Left ventricle myocardium superior (tissue), 1 donor: ENCODE results near the gene EPHB1. TPM values are rescaled to one million over a fixed set of nuclear protein-coding genes. Genes with fewer than 3 reads are reported as not detected.

Experiments used
- ATAC-seq: fragments of 200-7000 bp; cut with Tn5 transposase; one replicate; pipeline ENCODE4 v1.9.1; 2020; ENCODE audit warnings: mild to moderate bottlenecking, moderate library complexity
- DNase-seq: peaks from one replicate; pipeline ENCODE4 v3.0.0-alpha.2; 2020
- intact Hi-C: fragments of 100-400 bp; cut with micrococcal nuclease; formaldehyde crosslinking; loops from one replicate; pipeline ENCODE4 v1.11.0; 2022
- total RNA-seq: library from RNA; stranded (reverse); fragmentation: NEBNext Ultra II Directional; extraction: Animal tissue kit (Norgen Biotek cat#: 25700); gene quantifications from one replicate; pipeline ENCODE4 v1.2.1, GENCODE V29; 2021
- donor health status: DM: no; HTN: yes; CAD: no; lungs with severe emphysema.

The EPHB1 gene
- total RNA-seq, 1 donor from 2014 or later, result 1.8 TPM

- DNase-seq (no peak), ATAC-seq (no peak)
- intact Hi-C loops, result no loop called here
Measured at GRCh38 chr3:135149707-135150681, 354.9 kb downstream of the EPHB1 start.

- intact Hi-C loops, result no loop called here
- ATAC-seq (no peak), DNase-seq (no peak)
Measured at GRCh38 chr3:135154186-135154585, 359.1 kb downstream of the EPHB1 start.

- DNase-seq (no peak), ATAC-seq (no peak)
- intact Hi-C loops, result no loop called here
Measured at GRCh38 chr3:135155228-135155627, 360.2 kb downstream of the EPHB1 start.

GRCh38 chr3:135155791-135156190 is 360.7 kb downstream of the EPHB1 start:
- ATAC-seq (no peak), DNase-seq (no peak)
- intact Hi-C loops, result no loop called here

- intact Hi-C loops, result no loop called here
- DNase-seq, result no peak
- ATAC-seq, result no peak
Measured at GRCh38 chr3:135157045-135157740, 362.1 kb downstream of the EPHB1 start.

GRCh38 chr3:135158520-135158919 is 363.5 kb downstream of the EPHB1 start:
- intact Hi-C loops, result no loop called here
- no peak for DNase-seq
- no peak for ATAC-seq

GRCh38 chr3:135159681-135160247 is 364.7 kb downstream of the EPHB1 start:
- intact Hi-C loops, result no loop called here
- DNase-seq (no peak), ATAC-seq (no peak)

- no peak for ATAC-seq
- no peak for DNase-seq
- intact Hi-C loops, result no loop called here
Measured at GRCh38 chr3:135161425-135161824, 366.4 kb downstream of the EPHB1 start.

GRCh38 chr3:135163701-135164100 is 368.6 kb downstream of the EPHB1 start:
- ATAC-seq (no peak), DNase-seq (no peak)
- intact Hi-C loops, result no loop called here

- DNase-seq, result no peak
- no peak for ATAC-seq
- intact Hi-C loops, result no loop called here
Measured at GRCh38 chr3:135165260-135165659, 370.2 kb downstream of the EPHB1 start.

GRCh38 chr3:135166266-135166825 is 371.3 kb downstream of the EPHB1 start:
- intact Hi-C loops, result no loop called here
- DNase-seq (no peak), ATAC-seq (no peak)

GRCh38 chr3:135168822-135169221 is 373.8 kb downstream of the EPHB1 start:
- DNase-seq (no peak), ATAC-seq (no peak)
- intact Hi-C loops, result no loop called here

- DNase-seq (no peak), ATAC-seq (no peak)
- intact Hi-C loops, result no loop called here
Measured at GRCh38 chr3:135169651-135170050, 374.6 kb downstream of the EPHB1 start.

- DNase-seq (no peak), ATAC-seq (no peak)
- intact Hi-C loops, result no loop called here
Measured at GRCh38 chr3:135170732-135171131, 375.7 kb downstream of the EPHB1 start.

- DNase-seq, result no peak
- intact Hi-C loops, result no loop called here
- ATAC-seq, result no peak
Measured at GRCh38 chr3:135172191-135172869, 377.3 kb downstream of the EPHB1 start.

- ATAC-seq, result no peak
- intact Hi-C loops, result no loop called here
- no peak for DNase-seq
Measured at GRCh38 chr3:135175728-135176277, 380.7 kb downstream of the EPHB1 start.

GRCh38 chr3:135176881-135177280 is 381.8 kb downstream of the EPHB1 start:
- intact Hi-C loops, result no loop called here
- no peak for ATAC-seq

GRCh38 chr3:135178566-135178965 is 383.5 kb downstream of the EPHB1 start:
- DNase-seq (no peak), ATAC-seq (no peak)
- intact Hi-C loops, result no loop called here

More at GRCh38 chr3:135176881-135177280, 381.8 kb downstream of the EPHB1 start:
- no peak for DNase-seq

GRCh38 chr3:135181408-135181807 is 386.3 kb downstream of the EPHB1 start:
- no peak for ATAC-seq
- intact Hi-C loops, result no loop called here

More at GRCh38 chr3:135181408-135181807, 386.3 kb downstream of the EPHB1 start:
- no peak for DNase-seq
